ENCODE data around the gene MOCOS.

- TF ChIP-seq ESRRA (CRISPR knock-in tag; IDR thresholded peaks at IDR 0.05; ENCODE audit: borderline replicate concordance) (no peak), SP1 (CRISPR knock-in tag; conservative IDR thresholded peaks at IDR 0.05) (no peak), RELA (CRISPR knock-in tag; IDR thresholded peaks at IDR 0.05; ENCODE audit: borderline replicate concordance) (no peak), CTCF (IDR thresholded peaks at IDR 0.05) (no peak)
Observed at GRCh38 chr18:36149514-36150289, 37.6 kb upstream of the MOCOS start.
